ENCODE measurements around the gene ANGPTL4.
"Not testable (repeated sequence)": the region's sequence is repeated elsewhere in the genome, so short reads cannot be mapped to it uniquely, and the experiment has no call there.

GRCh38 chr19:8385103-8385502 is 21.1 kb downstream of the ANGPTL4 start:
- not testable (repeated sequence) for TF ChIP-seq EZH2 (IDR thresholded peaks at IDR 0.05; ENCODE audit: borderline replicate concordance, insufficient read depth, low read depth, low read length, poor library complexity, severe bottlenecking); CTCF (IDR thresholded peaks at IDR 0.05)

Data from B cell (primary cell).